CD8-positive, alpha-beta memory T cell (primary cell): Measurements from ENCODE around the gene ZNF740. TPM values are rescaled to one million over a fixed set of nuclear protein-coding genes. Genes with fewer than 3 reads are reported as not detected.

ENCODE experiments used
- CTCF ChIA-PET: fragments of 350-600 bp; sonication (Branson Sonifier 250); formaldehyde crosslinking; loops from one replicate; lab custom pipeline; 2021; ENCODE audit warnings: antibody characterized with exemption; lab: Charles Lee
- POLR2A ChIA-PET: fragments of 350-600 bp; sonication (Branson Sonifier 250); formaldehyde crosslinking; loops from one replicate; lab custom pipeline; 2021; ENCODE audit warnings: antibody characterized with exemption; lab: Charles Lee
- DNase-seq, 5 donors: peaks; one replicate each; pipeline versions ENCODE4 v3.0.0 to v3.0.0-alpha.2; 2020 to 2022; ENCODE audit warnings: mixed read lengths in 1 of 5
- H3K27ac ChIP-seq: one replicate; pipeline ENCODE4 v1.7.0; 2013; ENCODE audit warnings: low read depth, mild to moderate bottlenecking, low read length, moderate library complexity
- H3K27me3 ChIP-seq: 2 replicates; pipeline ENCODE4 v1.7.0; 2013; ENCODE audit warnings: low read length, mild to moderate bottlenecking; ENCODE audit not compliant: insufficient read depth, poor library complexity, severe bottlenecking
- H3K36me3 ChIP-seq: 2 replicates; pipeline ENCODE4 v1.7.0; 2013; ENCODE audit warnings: mild to moderate bottlenecking, low read length, moderate library complexity; ENCODE audit not compliant: insufficient read depth
- H3K4me1 ChIP-seq: 2 replicates; pipeline ENCODE4 v1.7.0; 2013; ENCODE audit warnings: mild to moderate bottlenecking, low read length, moderate library complexity; ENCODE audit not compliant: insufficient read depth
- H3K4me3 ChIP-seq: 2 replicates; pipeline ENCODE4 v1.7.0; 2013; ENCODE audit warnings: mild to moderate bottlenecking, low read length
- H3K9me3 ChIP-seq: 2 replicates; pipeline ENCODE4 v1.7.0; 2013; ENCODE audit warnings: mild to moderate bottlenecking, low read length
- H3K27ac Mint-ChIP-seq, 8 donors: one replicate each; pipeline ENCODE4 v1.8.0; 2020 to 2021; ENCODE audit warnings: mixed read lengths in 8 of 8, mild to moderate bottlenecking in 6 of 8, inconsistent platforms in 3 of 8, moderate library complexity in 3 of 8
- H3K27me3 Mint-ChIP-seq, 2 donors: one replicate each; pipeline ENCODE4 v1.8.0; 2020 to 2021; ENCODE audit warnings: mixed read lengths in 2 of 2, mild to moderate bottlenecking in 1 of 2, moderate library complexity in 1 of 2
- H3K36me3 Mint-ChIP-seq, 3 donors: one replicate each; pipeline ENCODE4 v1.8.0; 2020 to 2021; ENCODE audit warnings: mixed read lengths in 3 of 3, inconsistent platforms in 1 of 3, mild to moderate bottlenecking in 1 of 3
- H3K4me1 Mint-ChIP-seq, 3 donors: one replicate each; pipeline ENCODE4 v1.8.0; 2020 to 2021; ENCODE audit warnings: mixed read lengths in 3 of 3, inconsistent platforms in 1 of 3, mild to moderate bottlenecking in 1 of 3
- H3K4me3 Mint-ChIP-seq, 7 donors: one replicate each; pipeline ENCODE4 v1.8.0; 2020 to 2021; ENCODE audit warnings: mixed read lengths in 7 of 7, mild to moderate bottlenecking in 6 of 7, moderate library complexity in 4 of 7, inconsistent platforms in 2 of 7
- H3K9me3 Mint-ChIP-seq, 5 donors: one replicate each; pipeline ENCODE4 v1.8.0; 2020 to 2022; ENCODE audit warnings: mixed read lengths in 5 of 5, mild to moderate bottlenecking in 3 of 5, moderate library complexity in 2 of 5, inconsistent platforms in 1 of 5
- polyA plus RNA-seq: library from polyadenylated mRNA; unstranded; fragments of 300-500 nt; fragmentation: Illumina TruSeq; gene quantifications from one replicate; pipeline ENCODE4 v1.2.3, GENCODE V29; 2021
- total RNA-seq, 2 experiments: library from RNA; stranded (reverse); gene quantifications; one replicate each; pipeline ENCODE4 v1.2.3, GENCODE V29; 2021

The ZNF740 gene
- total and polyA plus RNA-seq, 3 experiments from 2014 or later, result 3.3 to 52.0 (median 50.4) TPM

DNA sequence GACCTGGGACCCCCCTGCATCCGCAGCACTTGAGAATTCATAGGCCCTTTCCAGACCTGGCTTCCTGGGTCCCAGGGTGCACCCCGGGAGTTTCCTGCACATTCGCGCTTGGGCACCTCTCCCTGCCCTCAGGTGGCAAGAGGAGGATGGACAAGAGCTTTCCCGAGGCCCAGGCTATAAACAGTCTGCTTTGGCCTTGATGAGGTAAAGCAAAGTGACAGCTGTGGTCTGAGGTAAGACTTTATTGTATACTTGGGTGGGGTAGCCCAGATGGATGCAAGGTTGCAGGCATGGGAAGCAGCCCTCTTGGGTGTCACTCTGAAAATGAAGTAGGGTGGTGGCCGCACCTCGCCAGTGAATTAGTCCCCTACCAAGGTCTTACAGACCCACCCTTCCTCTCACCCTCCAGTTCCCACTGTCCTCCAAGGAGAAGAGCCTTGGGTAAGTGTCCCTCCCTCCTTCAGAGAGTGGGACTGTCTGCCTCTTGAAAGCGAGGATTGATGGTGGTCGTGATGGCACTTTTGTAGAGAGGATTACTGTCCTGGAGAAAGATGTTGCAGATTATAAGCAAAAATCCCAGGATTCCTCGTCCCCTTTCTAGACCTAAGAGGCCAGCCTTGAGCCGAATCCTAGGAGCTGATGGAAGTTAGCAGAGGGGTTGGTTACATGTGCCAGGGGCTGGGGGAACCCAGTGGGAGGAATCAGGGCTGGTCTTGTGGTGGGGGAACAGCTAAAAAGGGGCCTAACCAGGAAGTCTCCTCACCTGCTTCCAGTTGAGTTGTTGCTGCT, 10.8 kb downstream of the ZNF740 start:
- Histone ChIP-seq H3K9me3 (no peaks in the 10 kb centered on the region), H3K27me3 (no peaks in the 10 kb centered on the region), H3K36me3 (peaks cover 76% of the 10 kb centered on the region), H3K4me3 (no peak overlapping the region), H3K27ac (no peak overlapping the region), H3K4me1 (no peaks in the 10 kb centered on the region)
- DNase-seq, result no peak
- ChIA-PET POLR2A (interaction anchor here (0.6 to 1.2 kb wide), 2 partner anchors 9 to 29 kb away, joined by 4 read pairs; no protein-coding TSS in a partner anchor), CTCF (interaction anchor here (0.9 to 6.5 kb wide), 5 partner anchors 11 to 107 kb away, joined by 3 to 43 read pairs (median 3); partner anchors contain the start of genes CSAD and ZNF740)
- peaks cover 2 to 95% (median 22%) of the 10 kb centered on the region in 3 donors for H3K36me3 Mint-ChIP-seq
- no peaks in the 10 kb centered on the region for H3K27me3 Mint-ChIP-seq
- no peaks in the 10 kb centered on the region for H3K9me3 Mint-ChIP-seq
- H3K4me3 Mint-ChIP-seq, result no peak overlapping the region
- H3K4me1 Mint-ChIP-seq, result peaks cover 8 to 31% (median 13%) of the 10 kb centered on the region in 3 donors
- peak overlapping the region in 3 of 8 donors; percentile 47 to 81 (median 68) for H3K27ac Mint-ChIP-seq

DNA sequence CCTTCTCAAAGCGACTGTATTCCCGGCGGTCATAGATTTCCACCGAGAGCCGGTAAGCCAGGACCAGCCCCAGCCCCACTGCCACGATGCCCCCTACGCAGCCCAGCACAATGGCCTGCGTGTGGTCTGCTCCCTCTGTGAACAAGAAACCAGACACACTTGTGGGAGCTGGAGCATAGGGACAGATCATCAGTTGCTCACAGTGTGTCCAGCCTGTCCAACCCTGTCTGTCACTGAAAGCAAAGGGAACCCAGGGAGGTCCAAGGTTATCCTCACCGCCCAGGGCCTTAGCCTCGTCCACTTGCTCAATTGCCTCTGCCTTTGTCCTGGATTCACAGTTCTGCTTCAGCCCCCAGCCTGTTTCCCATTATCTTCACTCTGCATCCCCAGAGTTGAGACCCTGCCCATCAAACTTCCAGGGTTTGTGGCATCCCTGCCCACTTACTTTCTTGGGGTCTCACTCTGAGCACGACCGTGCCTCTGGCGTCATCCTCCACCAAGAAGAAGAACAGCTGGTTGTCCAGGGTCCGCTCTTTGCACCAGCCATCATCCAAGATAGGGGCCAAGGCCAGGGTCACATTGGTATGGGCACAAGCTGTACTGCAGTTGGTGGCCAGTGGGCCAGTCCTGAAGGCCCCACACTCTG, 11.5 kb downstream of the ZNF740 start:
- Mint-ChIP-seq H3K9me3 (no peaks in the 10 kb centered on the region), H3K4me1 (peaks cover 11 to 31% (median 16%) of the 10 kb centered on the region in 3 donors), H3K27ac (peak overlapping the region in 1 of 8 donors; percentile 86), H3K36me3 (peaks cover 8 to 95% (median 21%) of the 10 kb centered on the region in 3 donors), H3K4me3 (no peak overlapping the region), H3K27me3 (no peaks in the 10 kb centered on the region)
- no peaks in the 10 kb centered on the region for H3K27me3 ChIP-seq
- peaks cover 76% of the 10 kb centered on the region for H3K36me3 ChIP-seq
- no peak overlapping the region for H3K27ac ChIP-seq
- H3K4me1 ChIP-seq, result peaks cover 4% of the 10 kb centered on the region
- POLR2A ChIA-PET, result interaction anchor here (0.6 to 1.2 kb wide), 3 partner anchors 8 to 28 kb away, joined by 4 to 6 read pairs (median 4); no protein-coding TSS in a partner anchor
- CTCF ChIA-PET, result interaction anchor here (1.8 to 6.5 kb wide), 2 partner anchors 12 to 32 kb away, joined by 12 to 43 read pairs; partner anchors contain the start of genes CSAD and ZNF740
- H3K4me3 ChIP-seq, result no peak overlapping the region
- H3K9me3 ChIP-seq, result no peaks in the 10 kb centered on the region
- no peak for DNase-seq

DNA sequence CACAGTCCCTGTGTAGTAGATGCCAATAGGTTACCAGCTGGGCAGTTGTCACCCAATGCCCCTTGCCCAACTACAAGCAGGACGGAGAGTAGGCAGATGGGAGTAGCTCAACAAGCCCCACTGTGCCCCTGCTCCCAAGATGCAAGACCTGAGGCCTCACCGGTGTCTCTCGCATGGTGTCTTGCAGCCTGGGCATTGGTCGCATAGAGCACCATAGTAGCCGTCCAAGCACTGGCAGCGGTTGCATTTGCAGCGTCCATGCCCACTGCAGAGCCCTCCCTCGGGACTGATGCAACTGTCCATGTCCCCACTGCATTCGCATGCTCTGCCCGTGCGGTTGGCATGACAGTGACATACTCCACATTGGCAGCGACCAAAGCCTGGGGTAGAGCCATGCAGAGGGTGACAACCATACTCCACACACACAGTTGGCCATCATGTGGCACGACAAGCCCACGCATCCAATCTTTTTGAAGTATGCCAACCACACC, 12.1 kb downstream of the ZNF740 start:
- H3K36me3 Mint-ChIP-seq, result peaks cover 8 to 94% (median 22%) of the 10 kb centered on the region in 3 donors
- H3K4me1 Mint-ChIP-seq, result peaks cover 15 to 33% (median 19%) of the 10 kb centered on the region in 3 donors
- CTCF ChIA-PET, result interaction anchor here (6.5 kb wide), 1 partner anchor 33 kb away, joined by 43 read pairs; no protein-coding TSS in a partner anchor

DNA sequence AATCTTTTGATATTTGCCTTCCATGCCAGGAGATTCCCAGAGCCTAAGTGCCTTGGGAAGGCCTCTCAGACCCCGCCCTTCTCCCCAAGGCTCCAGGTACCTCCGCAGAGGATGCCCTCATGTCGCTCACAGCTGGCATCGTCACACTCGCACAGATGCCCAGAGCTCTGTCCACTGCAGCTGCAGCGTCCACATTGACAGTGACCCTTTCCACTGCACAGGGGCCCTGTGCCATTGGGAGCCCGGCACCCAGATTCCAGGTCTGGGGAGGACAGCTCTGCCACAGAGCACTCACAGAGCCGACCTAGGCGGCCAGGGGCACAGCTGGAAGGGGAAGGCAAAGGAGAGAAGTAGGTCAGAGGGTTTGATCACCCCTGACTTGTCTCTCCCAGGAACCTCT, 12.5 kb downstream of the ZNF740 start:
- CTCF ChIA-PET, result interaction anchor here (0.8 kb wide), 1 partner anchor 34 kb away, joined by 3 read pairs; no protein-coding TSS in a partner anchor
- H3K27ac Mint-ChIP-seq, result peak overlapping the region in 2 of 8 donors; percentile 38 to 86
- POLR2A ChIA-PET, result interaction anchor here (0.6 to 1.1 kb wide), 2 partner anchors 9 to 10 kb away, joined by 3 to 6 read pairs; no protein-coding TSS in a partner anchor
- Histone ChIP-seq H3K4me3 (no peak overlapping the region), H3K9me3 (no peaks in the 10 kb centered on the region), H3K36me3 (peaks cover 71% of the 10 kb centered on the region), H3K27ac (no peak overlapping the region), H3K27me3 (no peaks in the 10 kb centered on the region), H3K4me1 (peaks cover 14% of the 10 kb centered on the region)
- H3K9me3 Mint-ChIP-seq, result no peaks in the 10 kb centered on the region
- H3K4me1 Mint-ChIP-seq, result peaks cover 17 to 33% (median 21%) of the 10 kb centered on the region in 3 donors
- H3K27me3 Mint-ChIP-seq, result no peaks in the 10 kb centered on the region
- no peak overlapping the region for H3K4me3 Mint-ChIP-seq
- peaks cover 8 to 92% (median 23%) of the 10 kb centered on the region in 3 donors for H3K36me3 Mint-ChIP-seq
- DNase-seq, result no peak

More for the DNA sequence above, 12.1 kb downstream of the ZNF740 start:
- Histone ChIP-seq H3K4me3 (no peak overlapping the region), H3K36me3 (peaks cover 76% of the 10 kb centered on the region), H3K9me3 (no peaks in the 10 kb centered on the region), H3K27me3 (no peaks in the 10 kb centered on the region), H3K27ac (no peak overlapping the region), H3K4me1 (peaks cover 9% of the 10 kb centered on the region)
- POLR2A ChIA-PET, result interaction anchor here (0.6 to 1.2 kb wide), 3 partner anchors 8 to 10 kb away, joined by 3 to 6 read pairs (median 4); no protein-coding TSS in a partner anchor
- Mint-ChIP-seq H3K27me3 (no peaks in the 10 kb centered on the region), H3K4me3 (no peak overlapping the region), H3K27ac (no peak overlapping the region), H3K9me3 (no peaks in the 10 kb centered on the region)
- DNase-seq, result no peak

DNA sequence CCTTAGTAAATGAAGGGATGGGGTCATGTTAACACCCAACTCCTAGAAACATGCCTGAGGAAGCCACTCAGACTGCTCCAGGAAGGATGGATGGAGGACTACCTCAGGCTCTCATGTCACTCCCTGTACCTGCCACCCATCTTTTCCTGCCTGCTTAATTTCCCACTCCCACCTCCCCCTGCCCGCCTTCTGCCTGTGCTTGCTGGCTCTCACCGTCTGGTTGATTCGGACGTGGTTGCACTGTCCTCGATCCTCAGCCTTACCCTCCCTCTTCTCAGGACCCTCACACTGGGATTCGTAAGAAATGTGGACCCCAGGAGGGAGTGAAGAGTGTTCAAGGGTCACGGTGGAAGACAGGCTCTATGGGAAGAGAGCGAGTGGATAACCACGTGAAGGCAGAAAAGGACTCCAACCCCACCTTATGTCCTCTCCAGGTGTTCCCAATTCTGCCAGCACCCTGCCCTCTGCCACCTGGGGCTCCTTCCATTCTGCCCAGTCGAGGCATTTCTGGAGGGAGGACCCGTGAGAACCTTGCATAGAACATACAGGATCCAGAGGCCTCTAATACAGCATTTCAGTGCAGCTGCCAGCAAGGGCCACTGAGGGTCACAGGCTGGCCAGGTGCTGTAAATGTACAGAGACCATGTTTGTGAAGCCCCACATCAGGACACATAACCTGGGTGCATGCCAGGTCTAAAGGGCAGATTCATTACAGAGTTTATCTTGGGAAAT, 13.6 kb downstream of the ZNF740 start:
- H3K27ac ChIP-seq, result no peak overlapping the region
- ChIA-PET POLR2A (interaction anchor here (0.5 to 0.7 kb wide), 2 partner anchors 115 to 1584 kb away, joined by 3 to 4 read pairs; partner anchors contain the start of gene SPRYD3), CTCF (interaction anchor here (0.8 to 1.7 kb wide), 2 partner anchors 19 to 34 kb away, joined by 3 to 6 read pairs; no protein-coding TSS in a partner anchor)
- no peaks in the 10 kb centered on the region for H3K9me3 ChIP-seq
- no peaks in the 10 kb centered on the region for H3K27me3 Mint-ChIP-seq
- no peaks in the 10 kb centered on the region for H3K27me3 ChIP-seq
- peaks cover 25% of the 10 kb centered on the region for H3K4me1 ChIP-seq
- peaks cover 29 to 40% (median 30%) of the 10 kb centered on the region in 3 donors for H3K4me1 Mint-ChIP-seq
- no peak for DNase-seq
- H3K4me3 Mint-ChIP-seq, result no peak overlapping the region
- H3K9me3 Mint-ChIP-seq, result no peaks in the 10 kb centered on the region
- H3K27ac Mint-ChIP-seq, result peak overlapping the region in 7 of 8 donors; percentile 54 to 80 (median 74)
- H3K4me3 ChIP-seq, result no peak overlapping the region
- H3K36me3 Mint-ChIP-seq, result peaks cover 8 to 91% (median 27%) of the 10 kb centered on the region in 3 donors
- H3K36me3 ChIP-seq, result peaks cover 67% of the 10 kb centered on the region

DNA sequence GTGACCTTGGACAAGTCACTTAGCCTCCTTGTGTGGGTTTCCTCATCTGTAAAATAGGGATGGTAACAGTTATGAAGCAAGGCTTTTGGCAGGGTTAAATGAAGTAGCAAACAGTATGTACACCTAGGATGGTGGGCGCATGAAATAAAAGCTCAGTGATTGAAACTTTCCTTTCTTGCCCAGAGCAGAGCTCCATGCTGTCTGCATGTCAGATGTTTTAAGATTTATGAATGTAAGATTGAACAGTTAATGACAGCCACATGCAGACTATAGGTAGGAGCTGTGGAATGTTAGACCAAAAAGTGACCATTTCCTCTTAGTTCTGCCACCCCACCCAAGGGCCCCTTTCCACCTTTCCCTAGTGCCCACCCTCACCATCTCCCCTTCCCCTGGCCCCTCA, 14.5 kb downstream of the ZNF740 start:
- Histone ChIP-seq H3K4me3 (no peak overlapping the region), H3K9me3 (no peaks in the 10 kb centered on the region), H3K27me3 (no peaks in the 10 kb centered on the region), H3K4me1 (peaks cover 33% of the 10 kb centered on the region), H3K27ac (no peak overlapping the region), H3K36me3 (peaks cover 71% of the 10 kb centered on the region)
- Mint-ChIP-seq H3K4me1 (peaks cover 32 to 42% (median 35%) of the 10 kb centered on the region in 3 donors), H3K36me3 (peaks cover 12 to 90% (median 30%) of the 10 kb centered on the region in 3 donors), H3K27ac (peak overlapping the region in 6 of 8 donors; percentile 18 to 91 (median 67)), H3K9me3 (no peaks in the 10 kb centered on the region), H3K27me3 (no peaks in the 10 kb centered on the region), H3K4me3 (peak overlapping the region in 1 of 7 donors; percentile 35)
- CTCF ChIA-PET, result interaction anchor here (0.8 to 1.7 kb wide), 8 partner anchors 8 to 73 kb away, joined by 3 to 7 read pairs (median 4); partner anchors contain the start of gene ESPL1
- no peak for DNase-seq
- POLR2A ChIA-PET, result interaction anchor here (0.5 kb wide), 1 partner anchor 1585 kb away, joined by 4 read pairs; no protein-coding TSS in a partner anchor
